Heart left ventricle (tissue), 16 donors: Measurements from ENCODE around the gene TMEM214. TPM values are rescaled to one million over a fixed set of nuclear protein-coding genes. Genes with fewer than 3 reads are reported as not detected.

ENCODE experiments used
- ATAC-seq, 4 donors: fragments of 200-7000 bp; cut with Tn5 transposase; one replicate each; pipeline ENCODE4 v1.9.1; 2020 to 2022; ENCODE audit warnings: moderate library complexity in 4 of 4, mild to moderate bottlenecking in 3 of 4, moderate number of reproducible peaks in 1 of 4
- DNase-seq, 5 donors: peaks; one replicate each; pipeline ENCODE4 v3.0.0-alpha.2; 2020
- H3K27ac ChIP-seq, 12 donors: fragments of 200-600 bp; sonication (generic) in 4 of 12; one replicate each; pipeline versions ENCODE4 v1.5.0 to v1.8.0; 2016 to 2022; ENCODE audit warnings: mild to moderate bottlenecking in 2 of 12
- H3K27me3 ChIP-seq, 9 donors: fragments of 200-600 bp; sonication (generic) in 2 of 9; one replicate each; pipeline versions ENCODE4 v1.5.1 to v1.8.0; 2016 to 2022; ENCODE audit warnings: mild to moderate bottlenecking in 3 of 9
- H3K36me3 ChIP-seq, 9 donors: fragments of 200-600 bp; sonication (generic) in 2 of 9; one replicate each; pipeline versions ENCODE4 v1.5.0 to v1.8.0; 2018 to 2022; ENCODE audit warnings: mild to moderate bottlenecking in 2 of 9
- H3K4me1 ChIP-seq, 12 donors: fragments of 200-600 bp; sonication (generic) in 4 of 12; one replicate each; pipeline versions ENCODE4 v1.5.0 to v1.8.0; 2016 to 2022; ENCODE audit warnings: mild to moderate bottlenecking in 3 of 12
- H3K4me3 ChIP-seq, 12 donors: fragments of 200-600 bp; sonication (generic) in 4 of 12; one replicate each; pipeline versions ENCODE4 v1.5.0 to v1.8.0; 2017 to 2022; ENCODE audit warnings: mild to moderate bottlenecking in 9 of 12, moderate library complexity in 4 of 12
- H3K9me3 ChIP-seq, 12 donors: fragments of 200-600 bp; sonication (generic) in 4 of 12; one replicate each; pipeline versions ENCODE4 v1.5.0 to v1.8.0; 2016 to 2022; ENCODE audit warnings: mild to moderate bottlenecking in 1 of 12
- CTCF ChIP-seq, 12 donors: fragments of 200-600 bp; sonication (generic) in 4 of 12; IDR thresholded peaks; one replicate each; pipeline versions ENCODE4 v1.5.0 to v1.8.0; 2018 to 2022; ENCODE audit warnings: antibody characterized with exemption in 12 of 12, mild to moderate bottlenecking in 5 of 12
- POLR2A ChIP-seq, 2 donors: fragments of 450-650 bp; IDR thresholded peaks; one replicate each; pipeline ENCODE4 v1.6.1; 2017; ENCODE audit warnings: antibody characterized with exemption in 2 of 2, mild to moderate bottlenecking in 2 of 2, moderate library complexity in 2 of 2
- whole genome bisulfite sequencing, 4 donors: extraction: QIAGEN DNeasy Blood & Tissue Kit in 2 of 4; methylation state at CpG; one replicate each; pipeline versions ENCODE4 v1.1.5 to v1.1.7; 2013 to 2018; 5-methylcytosine and 5-hydroxymethylcytosine counted together
- intact Hi-C, 10 donors: fragments of 100-400 bp; cut with DNase I; formaldehyde crosslinking; loops; one replicate each; pipeline versions ENCODE4 v1.11.1 to v1.14.2; 2022
- polyA plus RNA-seq, 2 donors: library from polyadenylated mRNA; stranded (reverse); fragments of 200-250 nt; gene quantifications; one replicate each; pipeline ENCODE4 v1.2.3, GENCODE V29; 2013
- total RNA-seq, 9 donors: library from RNA; depleted of rRNA in 2 of 9; stranded (reverse); fragments of >200 nt in 2 of 9; fragmentation: NEBNext Ultra II Directional in 3 of 9; extraction: Animal tissue kit (Norgen Biotek cat#: 25700) in 3 of 9; gene quantifications; one replicate each; pipeline versions ENCODE4 v1.1.0 to v1.2.4, GENCODE V29; 2016 to 2023
- donor health status: ischemic (EF 13 %, LVEDD 7.1; RV severe dilation, severe dysfunction).
- donor health status: healthy with polysubstance abuse.
- donor health status: DM: no; HTN: yes; CAD: no.
- donor health status: DM: no; HTN: no; CAD: no.
- donor health status: ischemic (EF 25% LVEDD 6.9; RV normal size, moderate dysfunction).
- donor health status: ischemic (EF 25% LVEDD 5.7; RV mildly dilated, moderate dysfunction).
- donor health status: healthy.
- donor health status: DM: yes; HTN: yes; CAD: no.
- donor health status: ischemic (EF 35%, LVEDD 5.7; RV mildly dilated, moderate dysfunction).
- donor health status: nonischemic (EF 11% LVEDD 7.7; RV severe dilation, severe dysfunction).
- donor health status: DM: yes; HTN: yes; CAD: no.
- donor health status: PGD.
- donor health status: ischemic (EF 29% LVEDD 5.4; RV normal size, mild dysfunction).
- donor health status: nonischemic (EF 23%, LVEDD 6.1; RV moderate dilation, normal function).

Gene TMEM214
- total and polyA plus RNA-seq, 11 donors, result 18.3 to 58.0 (median 31.6) TPM

- TF ChIP-seq POLR2A (IDR thresholded peaks at IDR 0.05), result no peak
- TF ChIP-seq CTCF (IDR thresholded peaks at IDR 0.05), result no peak
- WGBS, 4 donors, result 8 to 33% (median 18%) methylated on average over 16 to 52 of the region's 52 CpGs
- peak; percentile 36 to 75 (median 45) for DNase-seq
Measured at GRCh38 chr2:27049422-27050280, 16.9 kb downstream of the TMEM214 start.

GRCh38 chr2:27050281-27050995, 17.7 kb downstream of the TMEM214 start:
- Histone ChIP-seq H3K36me3 (peaks cover 0 to 25% (median 18%) of the 10 kb centered on the region in 9 donors), H3K27me3 (no peaks in the 10 kb centered on the region), H3K4me3 (peak overlapping the region; percentile 73 to 97 (median 91)), H3K9me3 (no peaks in the 10 kb centered on the region), H3K27ac (peak overlapping the region; percentile 47 to 95 (median 90)), H3K4me1 (peaks cover 0 to 25% (median 12%) of the 10 kb centered on the region in 12 donors)
- DNase-seq, result peak; percentile 80 to 94 (median 87)
- TF ChIP-seq CTCF (IDR thresholded peaks at IDR 0.05) (peak in 11 of 12 donors; percentile 8 to 60 (median 38)), POLR2A (IDR thresholded peaks at IDR 0.05) (no peak)
- peak; percentile 81 to 90 (median 86) for ATAC-seq
- intact Hi-C loops, result loop anchor here in 6 of 10 donors (1.0 to 5.0 kb wide), 9 partner anchors 17 to 80 kb away; partner anchors contain the start of genes KHK (in 4 of the 6), MAPRE3 (in 1 of the 6), OST4 (in 1 of the 6) and TMEM214 (in 1 of the 6)
- WGBS, 4 donors, result 0% methylated on average over 23 to 48 of the region's 48 CpGs

More at GRCh38 chr2:27049422-27050280, 16.9 kb downstream of the TMEM214 start:
- Histone ChIP-seq H3K4me3 (peak overlapping the region; percentile 73 to 97 (median 91)), H3K9me3 (no peaks in the 10 kb centered on the region), H3K27ac (peak overlapping the region; percentile 47 to 95 (median 90)), H3K27me3 (no peaks in the 10 kb centered on the region), H3K4me1 (peaks cover 0 to 25% (median 12%) of the 10 kb centered on the region in 12 donors), H3K36me3 (peaks cover 0 to 17% (median 10%) of the 10 kb centered on the region in 9 donors)
- intact Hi-C loops, result loop anchor here in 6 of 10 donors (1.0 to 5.0 kb wide), 9 partner anchors 16 to 79 kb away; partner anchors contain the start of genes KHK (in 4 of the 6), MAPRE3 (in 1 of the 6), OST4 (in 1 of the 6) and TMEM214 (in 1 of the 6)
- ATAC-seq, result peak in 3 of 4 donors; percentile 18 to 29 (median 21)

GRCh38 chr2:27050996-27051901, 18.5 kb downstream of the TMEM214 start, which contains the start of gene AGBL5:
AGBL5 (plus strand) TSS chr2:27051668; CDS start chr2:27052959, 1,291 bp downstream.
- H3K9me3 ChIP-seq, result no peaks in the 10 kb centered on the region
- peak within 1 kb of the TSS; percentile 47 to 95 (median 90) for H3K27ac ChIP-seq
- DNase-seq (peak; percentile 94 to 97 (median 95)), ATAC-seq (peak; percentile 82 to 88 (median 84))
- peak within 1 kb of the TSS; percentile 73 to 97 (median 91) for H3K4me3 ChIP-seq
- no peaks in the 10 kb centered on the region for H3K27me3 ChIP-seq
- 0% methylated on average over 41 to 67 of the region's 67 CpGs for WGBS, 4 donors
- TF ChIP-seq POLR2A (IDR thresholded peaks at IDR 0.05), result peak in 1 of 2 donors; percentile 63
- TF ChIP-seq CTCF (IDR thresholded peaks at IDR 0.05), result no peak
- peaks cover 0 to 25% (median 12%) of the 10 kb centered on the region in 12 donors for H3K4me1 ChIP-seq
- peaks cover 0 to 33% (median 26%) of the 10 kb centered on the region in 9 donors for H3K36me3 ChIP-seq
- intact Hi-C loops, result loop anchor here in 6 of 10 donors (1.0 to 5.0 kb wide), 10 partner anchors 18 to 81 kb away; partner anchors contain the start of genes KHK (in 4 of the 6), OST4 (in 2 of the 6), MAPRE3 (in 1 of the 6) and TMEM214 (in 1 of the 6)
